NCI-H1930 (cell line): ENCODE measurements around the gene PPP4R3A.
"Not testable (repeated sequence)": the region's sequence is repeated elsewhere in the genome, so short reads cannot be mapped to it uniquely, and the experiment has no call there.

Experiments used
- DNase-seq, 2 experiments: peaks; one replicate each; lab custom pipeline; 2025; lab: John Stamatoyannopoulos, UW

Gene PPP4R3A

GRCh38 chr14:91438845-91439244, 71.3 kb downstream of the PPP4R3A start:
- DNase-seq: no peak

GRCh38 chr14:91436266-91436665, 73.8 kb downstream of the PPP4R3A start:
- not testable (repeated sequence) for DNase-seq

GRCh38 chr14:91429385-91429784, 80.7 kb downstream of the PPP4R3A start:
- no peak for DNase-seq

- DNase-seq: not testable (repeated sequence)
Observed at GRCh38 chr14:91428931-91429330, 81.2 kb downstream of the PPP4R3A start.

GRCh38 chr14:91425531-91425944, 84.6 kb downstream of the PPP4R3A start:
- not testable (repeated sequence) for DNase-seq

GRCh38 chr14:91424813-91425530, 85.1 kb downstream of the PPP4R3A start:
- no peak for DNase-seq

GRCh38 chr14:91420686-91421085, 89.4 kb downstream of the PPP4R3A start:
- no peak for DNase-seq

- no peak for DNase-seq
Observed at GRCh38 chr14:91419451-91419850, 90.7 kb downstream of the PPP4R3A start.

GRCh38 chr14:91419044-91419397, 91.1 kb downstream of the PPP4R3A start:
- no peak for DNase-seq

- peak in 1 of 2 experiments; percentile 37 for DNase-seq
Observed at GRCh38 chr14:91418387-91419043, 91.6 kb downstream of the PPP4R3A start.

GRCh38 chr14:91417983-91418386, 92.1 kb downstream of the PPP4R3A start:
- DNase-seq: peak; percentile 56 to 58

GRCh38 chr14:91417120-91417982, 92.8 kb downstream of the PPP4R3A start, which contains the start of gene CCDC88C:
TSS of gene CCDC88C (minus strand) at chr14:91417820. CDS start at chr14:91417690, 130 bp downstream.
- peak; percentile 58 to 71 for DNase-seq

- DNase-seq: no peak
Observed at GRCh38 chr14:91416744-91417119, 93.4 kb downstream of the PPP4R3A start.

- DNase-seq: no peak
Observed at GRCh38 chr14:91415794-91416743, 94.0 kb downstream of the PPP4R3A start.

GRCh38 chr14:91414475-91414833, 95.7 kb downstream of the PPP4R3A start:
- no peak for DNase-seq

GRCh38 chr14:91413547-91414474, 96.3 kb downstream of the PPP4R3A start:
- no peak for DNase-seq

- no peak for DNase-seq
Observed at GRCh38 chr14:91412939-91413338, 97.2 kb downstream of the PPP4R3A start.

GRCh38 chr14:91410771-91411536, 99.2 kb downstream of the PPP4R3A start:
- no peak for DNase-seq

GRCh38 chr14:91409928-91410718, 100.0 kb downstream of the PPP4R3A start:
- DNase-seq: no peak
